ENCODE measurements around the gene AP2B1. TPM values are rescaled to one million over a fixed set of nuclear protein-coding genes. Genes with fewer than 3 reads are reported as not detected.
"Not testable (repeated sequence)": the region's sequence is repeated elsewhere in the genome, so short reads cannot be mapped to it uniquely, and the experiment has no call there.

AP2B1 gene
- total and polyA plus RNA-seq, 7 donors = 43.2 to 86.4 (median 53.1) TPM

- Histone ChIP-seq H3K4me1 (peaks cover 0 to 28% (median 12%) of the 10 kb centered on the region in 4 donors), H3K27ac (peak overlapping the region in 2 of 4 donors; percentile 33 to 44), H3K9me3 (no peaks in the 10 kb centered on the region), H3K36me3 (peaks cover 6 to 75% (median 14%) of the 10 kb centered on the region in 4 donors), H3K27me3 (no peaks in the 10 kb centered on the region), H3K4me3 (no peak overlapping the region)
- WGBS, 2 donors = 88 to 90% methylated on average over 2 of the region's 2 CpGs
- TF ChIP-seq POLR2AphosphoS5 (IDR thresholded peaks at IDR 0.05) = no peak
- no peak for TF ChIP-seq POLR2A (IDR thresholded peaks at IDR 0.05)
- TF ChIP-seq EP300 (IDR thresholded peaks at IDR 0.05) = no peak
- TF ChIP-seq, protein P1, sequence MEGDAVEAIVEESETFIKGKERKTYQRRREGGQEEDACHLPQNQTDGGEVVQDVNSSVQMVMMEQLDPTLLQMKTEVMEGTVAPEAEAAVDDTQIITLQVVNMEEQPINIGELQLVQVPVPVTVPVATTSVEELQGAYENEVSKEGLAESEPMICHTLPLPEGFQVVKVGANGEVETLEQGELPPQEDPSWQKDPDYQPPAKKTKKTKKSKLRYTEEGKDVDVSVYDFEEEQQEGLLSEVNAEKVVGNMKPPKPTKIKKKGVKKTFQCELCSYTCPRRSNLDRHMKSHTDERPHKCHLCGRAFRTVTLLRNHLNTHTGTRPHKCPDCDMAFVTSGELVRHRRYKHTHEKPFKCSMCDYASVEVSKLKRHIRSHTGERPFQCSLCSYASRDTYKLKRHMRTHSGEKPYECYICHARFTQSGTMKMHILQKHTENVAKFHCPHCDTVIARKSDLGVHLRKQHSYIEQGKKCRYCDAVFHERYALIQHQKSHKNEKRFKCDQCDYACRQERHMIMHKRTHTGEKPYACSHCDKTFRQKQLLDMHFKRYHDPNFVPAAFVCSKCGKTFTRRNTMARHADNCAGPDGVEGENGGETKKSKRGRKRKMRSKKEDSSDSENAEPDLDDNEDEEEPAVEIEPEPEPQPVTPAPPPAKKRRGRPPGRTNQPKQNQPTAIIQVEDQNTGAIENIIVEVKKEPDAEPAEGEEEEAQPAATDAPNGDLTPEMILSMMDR (IDR thresholded peaks at IDR 0.05) = no peak
- intact Hi-C loops (cut with DNase I) = no loop called here
- DNase-seq = no peak
These were observed 18.6 kb downstream of the AP2B1 start for GRCh38 chr17:35605678-35606077.

GRCh38 chr17:35607239-35607847, 20.2 kb downstream of the AP2B1 start:
- Histone ChIP-seq H3K4me3 (no peak overlapping the region), H3K27ac (peak overlapping the region; percentile 25 to 68 (median 62)), H3K27me3 (no peaks in the 10 kb centered on the region), H3K4me1 (peaks cover 0 to 28% (median 12%) of the 10 kb centered on the region in 4 donors), H3K36me3 (peaks cover 6 to 75% (median 11%) of the 10 kb centered on the region in 4 donors), H3K9me3 (no peaks in the 10 kb centered on the region)
- TF ChIP-seq POLR2AphosphoS5 (IDR thresholded peaks at IDR 0.05) = no peak
- DNase-seq = no peak
- 80 to 84% methylated on average over 3 of the region's 3 CpGs for WGBS, 2 donors
- intact Hi-C loops (cut with DNase I) = no loop called here

DNA sequence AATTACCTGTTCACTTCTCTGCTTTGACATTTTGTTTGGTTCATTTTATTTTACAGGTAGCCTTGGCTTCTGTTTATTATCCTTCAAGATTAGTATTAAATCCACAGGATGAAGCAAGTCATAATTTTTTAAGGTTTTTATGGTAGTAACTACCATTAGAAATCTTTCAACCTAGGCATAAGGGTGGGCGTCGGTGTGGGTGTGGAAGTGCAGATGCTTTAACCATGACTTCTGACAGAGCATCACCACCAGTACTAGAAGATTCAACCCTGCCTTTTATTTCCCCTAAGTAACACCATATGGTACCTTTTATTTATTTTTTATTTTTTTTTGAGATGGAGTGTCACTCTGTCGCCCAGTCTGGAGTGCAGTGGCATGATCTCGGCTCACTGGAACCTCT, 22.7 kb downstream of the AP2B1 start:
- Histone ChIP-seq H3K9me3 (no peaks in the 10 kb centered on the region), H3K36me3 (peaks cover 6 to 68% (median 11%) of the 10 kb centered on the region in 4 donors), H3K4me3 (no peak overlapping the region), H3K27me3 (no peaks in the 10 kb centered on the region), H3K27ac (peak overlapping the region in 1 of 4 donors; percentile 12), H3K4me1 (peaks cover 0 to 29% (median 12%) of the 10 kb centered on the region in 4 donors)
- intact Hi-C loops (cut with DNase I) = loop anchor here (5.0 kb wide), 1 partner anchor 137 kb away; no protein-coding TSS in a partner anchor
- WGBS, 2 donors = 95 to 98% methylated on average over 4 of the region's 4 CpGs
- TF ChIP-seq, protein P1 (IDR thresholded peaks at IDR 0.05) = no peak
- TF ChIP-seq EP300 (IDR thresholded peaks at IDR 0.05) (no peak), POLR2AphosphoS5 (IDR thresholded peaks at IDR 0.05) (no peak), POLR2A (IDR thresholded peaks at IDR 0.05) (no peak)
- DNase-seq = no peak

DNA sequence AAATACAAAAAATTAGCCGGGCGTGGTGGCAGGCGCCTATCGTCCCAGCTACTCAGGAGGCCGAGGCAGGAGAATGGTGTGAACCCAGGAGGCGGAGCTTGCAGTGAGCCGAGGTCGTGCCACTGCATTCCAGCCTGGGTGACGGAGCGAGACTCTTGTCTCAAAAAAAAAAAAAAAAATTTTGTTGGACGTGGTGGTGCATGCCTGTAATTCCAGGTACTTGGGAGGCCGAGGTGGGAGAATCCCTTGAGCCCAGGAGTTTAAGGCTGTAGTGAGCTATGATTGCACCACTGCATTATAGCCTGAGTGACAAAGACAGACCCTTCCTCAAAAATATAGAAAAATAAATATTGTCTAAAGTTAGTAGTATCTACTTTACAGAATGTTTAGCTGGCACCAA, 23.6 kb downstream of the AP2B1 start:
- H3K27me3 ChIP-seq, DNase-seq, H3K4me3 ChIP-seq, H3K9me3 ChIP-seq, H3K27ac ChIP-seq: not testable (repeated sequence)
- Histone ChIP-seq H3K4me1 (peaks cover 0 to 31% (median 12%) of the 10 kb centered on the region in 4 donors), H3K36me3 (peaks cover 6 to 64% (median 9%) of the 10 kb centered on the region in 4 donors)
- WGBS, 2 donors = 91 to 93% methylated on average over 12 of the region's 12 CpGs
- intact Hi-C loops (cut with DNase I) = loop anchor here (5.0 kb wide), 1 partner anchor 137 kb away; no protein-coding TSS in a partner anchor

- peaks cover 4 to 49% (median 6%) of the 10 kb centered on the region in 4 donors for H3K36me3 ChIP-seq
- intact Hi-C loops (cut with DNase I) = loop anchor here (5.0 kb wide), 1 partner anchor 134 kb away; no protein-coding TSS in a partner anchor
These were observed 25.9 kb downstream of the AP2B1 start for GRCh38 chr17:35612924-35613521.

More at GRCh38 chr17:35612924-35613521, 25.9 kb downstream of the AP2B1 start:
- WGBS, 2 donors = 70 to 87% methylated on average over 2 of the region's 2 CpGs
- no peaks in the 10 kb centered on the region for H3K9me3 ChIP-seq
- no peak for DNase-seq
- TF ChIP-seq POLR2AphosphoS5 (IDR thresholded peaks at IDR 0.05) = no peak
- TF ChIP-seq POLR2A (IDR thresholded peaks at IDR 0.05) = no peak
- TF ChIP-seq, protein P1 (IDR thresholded peaks at IDR 0.05) = peak in 2 of 4 experiments; percentile 22 to 30
- no peak for TF ChIP-seq EP300 (IDR thresholded peaks at IDR 0.05)
- H3K4me3 ChIP-seq = no peak overlapping the region
- H3K4me1 ChIP-seq = peaks cover 0 to 15% (median 3%) of the 10 kb centered on the region in 4 donors
- no peak overlapping the region for H3K27ac ChIP-seq
- H3K27me3 ChIP-seq = no peaks in the 10 kb centered on the region

All from sigmoid colon (tissue), 7 donors.